SIG-M5 treated with dmso at 0.1 percent for 504 hours (cell line): ENCODE results near the gene MPST.

Experiments used
- DNase-seq: peaks from one replicate; lab custom pipeline; 2025; ENCODE audit not compliant: unreplicated experiment; lab: John Stamatoyannopoulos, UW

The MPST gene

DNA sequence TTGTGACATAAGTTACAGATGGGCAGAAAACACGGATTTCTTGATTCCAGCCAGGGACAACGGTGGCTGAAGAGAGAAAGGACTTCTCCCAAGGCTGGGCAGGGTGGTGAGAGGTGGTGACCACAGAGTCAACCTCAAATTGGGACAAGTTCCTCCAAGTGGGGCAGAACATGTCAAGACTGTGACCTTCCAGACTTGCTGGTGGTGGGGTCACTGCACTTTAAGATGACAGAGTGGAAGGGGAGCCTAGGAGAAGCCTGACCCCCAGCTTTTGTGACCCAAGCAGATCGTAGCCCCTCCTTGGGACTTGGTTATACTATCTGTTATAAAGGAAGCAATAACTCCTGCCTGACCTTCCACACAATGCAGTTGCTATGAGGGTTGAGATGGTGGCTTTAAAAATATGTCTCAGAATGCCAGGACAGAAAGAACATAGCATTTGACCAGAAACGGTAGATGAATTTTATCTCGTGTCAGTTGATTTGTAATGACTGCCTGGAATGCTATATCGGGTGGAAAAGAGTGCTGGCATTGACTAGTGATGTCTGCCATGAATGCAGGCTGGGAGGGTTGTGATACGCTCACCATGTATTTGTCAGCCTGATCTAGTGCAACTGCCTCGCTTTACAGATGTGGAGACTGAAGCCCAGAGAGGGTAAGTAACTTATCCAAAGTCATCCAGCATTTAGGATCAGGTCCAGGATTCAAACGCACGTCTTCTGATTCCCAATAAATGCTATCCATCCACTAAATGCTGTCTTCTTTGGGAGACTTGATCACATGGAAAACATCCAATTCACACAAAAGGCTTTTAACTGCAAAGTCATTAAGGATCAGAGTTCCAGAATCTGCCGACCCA lies 18.6 kb upstream of the MPST start:
- DNase-seq, result no peak

DNA sequence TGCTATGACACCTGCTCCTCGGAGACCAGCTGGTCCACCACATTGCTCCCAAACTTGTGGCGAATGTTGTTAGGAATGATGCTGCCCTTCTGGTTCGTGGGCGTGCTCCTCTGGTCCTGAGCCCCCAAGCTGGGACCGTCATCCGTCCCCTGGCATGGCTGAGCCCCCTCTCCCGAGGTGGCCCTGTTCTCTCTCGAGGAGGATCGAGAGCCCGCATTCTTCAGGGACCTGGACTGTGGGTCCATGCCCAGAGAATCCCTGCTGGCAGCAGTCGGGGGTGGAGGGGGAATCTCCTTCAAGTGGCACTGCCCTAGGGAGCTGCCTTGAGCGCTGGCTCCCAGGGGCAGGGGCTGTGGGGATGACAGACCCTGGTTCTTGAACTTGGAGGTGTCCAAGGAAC lies 17.7 kb upstream of the MPST start:
- no peak for DNase-seq

DNA sequence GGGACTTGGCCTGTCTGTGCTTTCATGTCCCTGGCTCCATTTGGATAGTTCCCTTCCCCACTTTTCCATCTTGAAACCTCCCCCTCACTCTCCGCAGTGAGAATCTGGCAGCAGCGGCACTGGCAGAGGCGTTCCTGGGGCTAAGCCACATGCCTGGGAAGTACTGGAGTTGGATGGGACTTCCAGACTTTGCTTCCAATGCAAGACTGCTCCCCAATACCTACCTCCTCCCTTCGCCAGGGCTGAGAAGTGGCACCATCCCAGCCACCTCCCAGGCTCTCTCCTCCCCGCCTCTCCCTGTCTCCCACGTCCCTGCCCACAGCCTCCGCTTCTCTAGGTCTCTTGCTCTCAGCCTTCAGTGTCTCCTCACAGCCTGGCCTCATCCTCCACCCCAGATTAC lies 16.9 kb upstream of the MPST start:
- no peak for DNase-seq

DNA sequence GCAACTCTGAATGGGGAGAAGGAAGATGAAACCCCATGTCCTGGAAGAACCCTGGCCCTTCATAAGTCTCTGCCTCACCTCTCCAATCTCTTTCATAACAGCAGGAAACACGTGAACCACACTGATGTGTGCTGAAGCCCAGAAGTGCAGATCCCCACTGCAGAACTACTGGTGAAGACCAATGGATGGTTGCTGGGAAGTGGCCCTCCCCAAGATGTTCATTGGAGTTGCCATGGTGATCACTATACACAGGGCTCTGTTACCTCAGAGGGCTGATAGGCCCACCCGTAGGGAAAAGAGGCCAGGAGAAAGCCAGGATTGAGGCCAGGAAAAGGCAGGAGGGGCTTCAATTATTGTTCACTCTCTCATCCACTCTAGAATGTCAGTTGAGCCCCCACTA lies 11.9 kb upstream of the MPST start:
- DNase-seq, result no peak

DNA sequence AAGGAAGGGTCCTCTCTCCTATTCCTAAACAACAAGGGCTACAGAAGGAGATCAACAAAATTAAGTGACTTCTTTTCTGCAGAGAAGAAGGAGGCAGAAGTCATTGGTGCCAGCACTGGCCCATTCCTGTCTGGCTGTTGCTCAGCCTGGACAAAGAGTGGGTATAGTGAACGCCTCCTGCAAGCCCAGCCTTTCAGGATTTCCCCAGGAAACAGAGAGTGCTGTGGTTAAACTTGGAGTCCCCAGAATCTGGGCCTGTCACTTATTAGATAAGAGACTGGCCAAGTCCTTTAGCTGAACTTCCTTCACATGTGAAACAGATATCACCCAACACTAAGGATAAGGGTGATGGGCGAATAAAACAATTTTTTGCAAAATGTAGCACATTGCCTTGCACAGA lies 11.2 kb upstream of the MPST start:
- no peak for DNase-seq

DNA sequence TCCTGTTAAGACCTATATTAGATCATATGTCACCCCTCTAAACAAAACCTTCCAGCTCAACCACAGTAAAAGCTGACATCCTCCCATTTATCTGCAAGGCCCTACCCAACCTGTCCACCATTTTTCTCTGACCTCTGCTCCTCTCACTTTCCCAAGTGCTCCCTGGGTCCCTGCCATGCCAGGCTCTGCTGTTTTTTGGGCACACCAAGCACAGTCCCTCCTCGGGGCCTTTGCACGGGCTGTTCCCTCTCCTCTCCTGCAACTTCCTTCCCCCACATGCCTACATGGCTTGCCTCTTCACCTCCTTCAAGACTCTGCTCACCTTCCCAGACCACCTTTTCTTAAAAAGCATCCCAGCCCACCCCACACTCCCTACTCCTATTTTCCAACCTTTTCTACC lies 10.1 kb upstream of the MPST start:
- DNase-seq, result no peak

DNA sequence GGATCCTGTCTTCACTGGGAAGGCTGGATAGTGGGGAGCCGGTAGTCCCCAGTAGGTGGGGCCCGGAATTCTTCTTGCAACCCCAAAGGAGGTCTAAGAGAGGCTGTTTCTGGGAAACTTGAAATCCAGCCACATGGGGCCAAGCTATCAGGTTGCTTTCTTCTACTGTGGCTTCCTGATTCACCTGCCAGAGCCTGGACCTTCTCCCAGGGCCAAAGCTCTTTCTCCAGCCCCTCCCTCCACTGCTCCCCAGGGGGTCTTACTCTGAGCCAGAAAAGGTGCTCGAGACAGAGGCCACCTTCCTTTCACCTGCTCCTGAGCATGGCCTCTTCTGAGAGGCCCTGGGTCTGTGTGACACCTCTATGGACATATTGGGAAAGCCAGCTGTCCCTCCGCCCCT lies 9.4 kb upstream of the MPST start:
- no peak for DNase-seq

DNA sequence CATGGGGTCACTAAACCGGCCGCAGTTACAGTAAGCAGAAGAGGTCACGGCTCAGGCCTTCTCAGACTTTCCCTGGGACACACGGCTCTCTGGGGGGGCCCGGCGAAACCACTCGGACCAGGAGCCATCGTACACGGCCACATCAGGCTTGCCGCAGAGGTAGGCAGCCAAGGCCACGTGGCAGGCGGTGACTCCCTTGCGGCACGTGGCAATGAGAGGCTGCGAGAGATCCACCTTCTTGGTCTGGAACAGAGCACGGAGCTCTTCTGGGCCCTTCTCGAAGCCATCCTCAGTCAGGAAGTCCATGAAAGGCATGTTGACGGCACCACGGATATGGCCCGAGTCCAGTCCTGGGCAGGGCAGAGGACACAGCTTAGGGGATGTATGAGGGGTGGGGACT lies 8.6 kb upstream of the MPST start:
- DNase-seq, result no peak

DNA sequence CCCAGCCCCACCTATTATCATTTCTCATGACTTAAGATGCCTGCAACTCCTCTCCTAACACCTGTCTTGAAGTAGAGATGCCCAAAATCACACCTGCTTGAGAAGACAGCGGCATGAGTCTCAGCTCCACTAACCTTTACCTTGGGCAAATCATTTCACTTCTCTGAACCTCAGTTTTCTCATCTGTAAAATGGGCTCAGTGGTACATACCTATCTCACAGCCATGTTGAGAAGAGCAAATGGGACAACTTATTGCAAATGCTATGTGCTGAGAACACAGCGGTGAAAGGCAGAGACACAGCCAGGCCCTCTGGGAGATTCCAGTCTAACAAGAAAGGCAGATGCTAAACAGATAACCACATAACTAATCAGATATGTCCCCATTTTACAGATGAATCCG lies 8.1 kb upstream of the MPST start:
- DNase-seq, result no peak

DNA sequence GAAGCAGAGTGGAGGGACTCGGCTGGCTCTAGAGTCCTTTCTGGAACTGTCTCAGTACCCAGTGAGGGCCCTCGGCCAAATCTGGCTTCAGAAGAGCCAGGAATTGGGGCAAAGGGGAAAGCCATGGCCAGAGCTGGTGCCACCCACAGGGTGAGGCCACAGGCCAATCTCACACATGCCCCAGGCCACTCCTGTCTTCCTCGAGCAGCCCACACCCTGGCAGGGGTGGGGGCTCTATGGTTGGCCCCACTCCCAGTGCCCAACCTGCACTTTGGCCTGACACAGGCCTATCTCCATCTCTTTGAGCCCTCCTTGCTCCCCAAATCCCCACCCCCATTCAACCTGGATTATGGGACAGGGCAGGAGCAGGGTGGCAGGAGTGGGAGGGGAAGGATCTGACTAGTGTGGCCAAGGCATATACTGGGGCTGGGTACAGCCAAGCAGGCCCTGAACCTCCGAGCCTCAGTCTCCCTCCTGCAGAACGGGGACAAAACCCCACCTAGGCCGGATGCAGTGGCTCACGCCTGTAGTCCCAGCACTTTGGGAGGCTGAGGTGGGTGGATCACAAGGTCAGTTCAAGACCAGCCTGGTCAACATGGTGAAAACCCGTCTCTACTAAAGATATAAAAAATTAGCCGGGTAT lies 7.2 kb upstream of the MPST start:
- DNase-seq, result no peak

DNA sequence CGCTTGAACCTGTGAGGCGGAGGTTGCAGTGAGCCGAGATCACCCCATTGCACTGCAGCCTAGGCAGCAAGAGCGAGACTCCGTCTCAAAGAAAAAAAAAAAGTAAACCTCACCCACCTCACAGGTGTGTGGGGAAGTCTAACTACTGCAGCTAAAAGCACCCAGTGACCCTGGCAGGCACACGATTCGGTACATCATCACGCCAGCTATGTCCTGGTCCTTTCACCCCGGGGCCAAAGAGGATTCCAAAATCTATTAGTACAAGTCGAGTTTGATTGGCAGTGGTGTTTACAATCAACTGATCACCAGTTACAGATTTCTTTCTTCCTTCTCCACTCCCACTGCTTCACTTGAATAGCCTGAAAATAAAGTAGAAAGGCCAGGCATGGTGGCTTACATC lies 6.6 kb upstream of the MPST start:
- no peak for DNase-seq

DNA sequence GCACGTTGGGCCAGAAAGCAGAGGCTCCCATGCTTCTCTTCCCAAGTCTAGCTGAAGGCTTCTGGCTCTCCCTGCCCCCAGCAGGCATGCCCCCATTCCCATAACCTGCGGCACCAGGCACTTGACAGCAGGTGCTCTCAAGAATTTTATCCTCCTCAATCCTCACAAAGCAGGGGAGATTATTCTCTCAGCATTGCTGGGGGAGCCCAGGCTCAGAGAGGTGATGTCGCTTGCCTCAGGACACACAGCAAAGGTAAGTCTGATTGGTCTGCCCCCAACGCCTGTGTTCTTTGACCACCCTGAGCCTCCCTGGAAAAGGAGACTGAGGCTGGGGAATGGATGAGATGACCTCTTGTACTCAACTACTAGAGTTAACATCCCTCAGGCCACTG lies 5.1 kb upstream of the MPST start:
- no peak for DNase-seq

DNA sequence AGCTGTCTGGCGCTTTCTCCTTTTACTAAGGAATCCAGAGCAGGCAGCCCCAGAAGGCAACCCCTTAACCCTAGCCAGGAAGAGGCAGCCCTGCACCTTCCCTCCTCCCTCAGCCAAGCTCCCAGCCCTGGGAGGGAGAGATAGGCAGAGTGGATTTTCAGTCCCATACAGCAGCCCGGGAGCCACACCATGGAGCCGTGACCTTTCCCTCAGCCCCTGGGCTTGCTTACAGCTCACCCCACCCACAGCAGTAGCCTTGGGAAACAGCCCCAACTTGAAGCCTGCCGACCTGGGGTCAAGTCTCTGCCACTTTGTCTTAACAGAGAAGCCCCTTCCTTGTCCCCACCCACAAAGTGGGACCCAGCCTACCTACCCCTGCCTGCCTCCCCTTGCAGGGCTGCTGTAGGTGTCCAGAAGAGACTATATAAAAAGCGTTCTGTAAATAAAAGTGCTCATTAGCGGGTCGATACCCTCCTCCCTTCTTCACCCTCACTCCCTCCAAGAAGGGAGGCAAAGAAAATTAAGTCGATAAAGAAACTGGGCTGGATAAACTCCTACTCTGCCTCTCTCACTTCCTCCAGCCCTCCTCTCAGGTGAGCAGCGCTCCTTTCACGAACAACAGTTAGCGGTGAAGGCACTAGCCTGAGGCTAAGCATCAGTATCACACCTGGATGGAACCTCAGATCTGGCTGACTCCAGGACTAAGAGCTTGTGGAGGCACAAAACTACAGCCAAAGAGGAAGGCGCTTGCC lies 4.5 kb upstream of the MPST start:
- DNase-seq, result no peak

DNA sequence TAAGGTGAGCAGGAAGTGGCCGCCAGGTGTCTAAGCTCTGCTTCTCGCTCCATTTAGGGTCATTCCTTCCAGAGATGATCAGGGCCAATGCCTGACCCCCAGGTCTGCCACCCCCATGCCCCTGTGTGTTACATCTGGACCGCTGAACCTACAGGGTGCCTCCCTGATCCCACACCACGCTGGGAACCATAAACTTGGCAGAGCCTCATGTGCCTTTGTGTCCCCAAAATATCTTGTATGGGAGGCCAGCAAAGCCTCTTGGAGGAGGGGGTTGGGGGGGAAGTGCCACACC lies 4.0 kb upstream of the MPST start:
- DNase-seq, result no peak

DNA sequence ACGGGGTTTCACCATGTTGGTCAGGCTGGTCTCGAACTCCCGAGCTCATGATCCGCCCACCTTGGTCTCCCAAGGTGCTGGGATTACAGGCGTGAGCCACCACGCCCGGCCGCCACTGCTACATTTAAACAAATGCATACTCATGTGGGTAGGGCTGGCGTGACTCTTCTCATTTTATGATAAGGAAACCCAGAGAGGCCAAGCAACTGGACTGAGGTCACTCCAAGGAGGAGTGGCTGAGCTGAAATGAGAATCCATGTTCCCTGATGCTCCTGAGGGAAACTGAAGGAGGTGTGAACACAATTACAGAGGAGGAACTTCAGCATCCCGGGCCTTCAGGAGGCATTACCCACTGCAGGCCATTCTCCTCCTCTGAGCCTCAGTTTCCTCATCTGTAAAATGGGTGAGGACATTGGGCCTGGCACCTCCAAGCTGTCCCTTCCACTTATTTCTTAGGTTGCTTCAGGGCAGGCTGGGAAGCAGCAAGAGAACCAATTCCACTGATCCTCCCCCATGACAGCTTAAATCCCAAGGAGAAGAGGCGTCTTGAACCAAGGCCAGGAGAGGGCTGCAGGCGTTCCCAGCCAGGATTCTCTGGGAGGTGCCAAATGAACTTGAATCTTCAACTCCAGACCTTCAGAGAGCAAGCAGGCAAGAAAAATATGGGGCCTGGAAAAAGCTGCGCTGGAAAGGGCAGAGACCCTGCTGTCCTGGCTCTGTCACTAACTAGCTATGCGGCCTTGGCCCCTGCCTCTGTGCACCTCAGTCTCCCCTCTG lies 3.2 kb upstream of the MPST start:
- DNase-seq, result no peak

DNA sequence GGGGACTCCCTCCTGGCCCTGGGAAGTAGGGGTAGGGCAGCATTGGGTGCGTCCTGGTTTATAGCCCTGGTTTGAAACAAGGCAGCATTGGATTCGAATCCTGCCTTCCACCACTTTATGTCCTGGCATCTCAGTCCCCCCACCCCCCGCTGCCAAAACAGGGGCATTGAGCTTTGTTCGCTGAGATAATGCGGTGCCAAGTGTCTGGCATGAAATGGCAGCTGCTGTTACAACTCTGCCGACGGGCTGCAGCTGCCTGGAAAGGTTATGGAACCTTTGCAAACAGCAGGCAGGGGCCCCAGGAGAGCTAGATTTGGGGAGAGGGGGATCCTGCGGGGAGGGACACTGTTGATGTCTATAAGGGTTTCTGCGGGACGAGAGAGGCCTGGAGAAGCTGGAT lies 2.2 kb upstream of the MPST start:
- DNase-seq, result no peak

DNA sequence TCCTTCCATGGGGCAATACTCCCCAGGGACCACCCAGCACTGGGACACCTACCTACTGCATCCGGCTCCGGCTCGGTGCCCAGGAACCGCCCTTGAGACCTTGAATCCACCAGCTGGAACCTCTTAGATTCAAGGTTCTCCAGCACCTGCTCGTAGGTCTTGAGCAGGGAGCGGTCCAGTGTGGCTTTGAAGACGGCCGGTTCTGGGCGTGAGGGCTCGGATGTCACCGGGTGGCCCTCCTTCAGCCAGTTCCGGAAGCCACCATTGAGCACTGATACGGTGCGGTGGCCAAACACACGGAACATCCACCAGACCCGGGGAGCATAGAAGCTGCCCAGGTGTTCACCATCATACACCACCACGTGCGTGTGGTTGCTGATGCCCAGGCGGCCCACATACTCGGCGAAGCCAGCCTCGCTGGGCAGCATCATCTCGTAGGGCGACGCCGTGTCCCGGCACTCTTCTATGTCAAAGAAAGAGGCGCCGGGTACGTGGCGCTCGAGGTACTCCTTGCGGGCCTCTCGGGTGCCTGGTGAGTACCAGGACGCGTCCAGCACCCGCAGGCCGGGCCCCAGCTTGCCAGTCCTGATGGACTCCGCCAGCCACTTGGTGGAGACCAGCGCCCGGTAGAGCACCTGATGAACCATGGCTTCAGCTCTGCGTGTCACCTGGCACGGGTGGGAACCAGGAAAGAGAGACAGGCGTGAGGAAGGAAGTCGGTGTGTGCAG lies 1.3 kb upstream of the MPST start:
- DNase-seq, result no peak

DNA sequence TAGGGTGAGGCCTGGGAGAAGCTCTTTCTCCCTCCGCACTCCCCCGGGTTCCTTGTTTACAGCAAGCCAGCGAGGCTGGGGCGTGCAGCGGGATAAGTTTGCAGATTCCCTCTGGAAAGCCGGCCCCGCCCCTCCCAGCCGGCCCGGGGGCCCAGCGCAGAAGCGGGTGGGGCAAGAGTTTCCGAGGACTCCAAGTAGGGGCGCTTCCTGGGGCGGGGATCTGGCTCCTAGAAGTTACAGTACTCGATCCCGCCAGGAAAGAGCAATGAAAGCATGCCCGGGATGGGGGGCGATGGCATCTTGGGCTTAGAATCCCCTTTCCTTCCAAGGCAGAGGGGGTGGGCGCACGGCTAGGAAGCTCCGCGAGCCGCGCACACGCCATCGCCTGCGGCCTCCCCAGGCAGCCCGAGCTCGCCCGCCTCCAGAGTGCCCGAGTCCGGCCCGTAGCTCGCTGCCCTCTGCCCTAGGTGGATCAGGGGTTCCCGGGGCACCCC lies 680 bp upstream of the MPST start:
- peak; percentile 25 for DNase-seq

DNA sequence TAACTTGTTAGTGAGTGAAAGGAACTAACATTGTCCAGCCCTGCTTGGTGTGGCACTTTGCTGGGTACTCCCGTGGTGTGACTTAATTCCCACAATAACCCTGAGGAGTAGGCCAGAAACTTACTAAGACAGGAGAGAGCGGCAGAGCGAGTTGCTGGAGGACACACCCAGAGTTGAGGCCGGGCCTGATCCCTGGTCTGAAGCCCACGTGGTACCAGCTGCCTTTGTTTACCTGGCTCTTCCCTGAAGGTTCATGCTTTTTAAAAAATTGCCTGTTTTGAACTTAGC lies 594 bp downstream of the MPST start:
- peak; percentile 46 for DNase-seq

DNA sequence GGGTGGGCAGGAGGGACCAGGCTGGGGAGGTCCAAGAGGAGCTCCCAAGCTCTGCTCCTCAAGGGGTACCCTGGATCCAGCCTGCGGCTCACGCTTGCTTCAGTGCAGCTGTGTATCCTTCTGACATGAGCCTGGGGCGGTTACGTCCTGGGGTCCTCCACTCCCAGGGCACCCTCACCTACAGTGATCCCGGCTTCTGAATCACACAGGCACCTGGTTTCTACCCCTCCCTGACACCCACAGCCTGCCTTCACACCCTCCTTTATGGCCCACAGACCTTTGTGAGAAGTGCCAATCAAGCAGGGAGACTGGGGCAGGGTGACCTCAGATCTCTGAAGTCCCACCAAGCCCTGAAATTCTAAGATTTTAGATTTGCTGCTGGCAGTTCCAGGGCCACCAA lies 1.5 kb downstream of the MPST start:
- no peak for DNase-seq
